A549 (cell line): Measurements from ENCODE around the gene PTPN9.

ENCODE experiments used
- EP300 ChIP-seq, 2 experiments: fragments of >200 bp; sonication (Bioruptor Twin); formaldehyde crosslinking; IDR thresholded peaks; 2 replicates in 1 of 2; 3 replicates in 1 of 2; pipeline ENCODE4 v1.6.1; 2016 to 2017
- JUN ChIP-seq, 2 experiments: fragments of >200 bp; sonication (Bioruptor Twin); formaldehyde crosslinking; IDR thresholded peaks; 2 replicates in 1 of 2; 3 replicates in 1 of 2; pipeline ENCODE4 v1.6.1; 2016 to 2017
- POLR2A ChIP-seq: IDR thresholded peaks from 2 replicates; pipeline ENCODE4 v1.6.1; 2012; ENCODE audit warnings: mild to moderate bottlenecking, low read length

GRCh38 chr15:75502360-75502759 lies 76.8 kb downstream of the PTPN9 start:
- TF ChIP-seq POLR2A (no peak), JUN (IDR thresholded peaks at IDR 0.05) (no peak), EP300 (IDR thresholded peaks at IDR 0.05) (no peak)
